ENCODE measurements around the gene DSE.

DSE gene

DNA sequence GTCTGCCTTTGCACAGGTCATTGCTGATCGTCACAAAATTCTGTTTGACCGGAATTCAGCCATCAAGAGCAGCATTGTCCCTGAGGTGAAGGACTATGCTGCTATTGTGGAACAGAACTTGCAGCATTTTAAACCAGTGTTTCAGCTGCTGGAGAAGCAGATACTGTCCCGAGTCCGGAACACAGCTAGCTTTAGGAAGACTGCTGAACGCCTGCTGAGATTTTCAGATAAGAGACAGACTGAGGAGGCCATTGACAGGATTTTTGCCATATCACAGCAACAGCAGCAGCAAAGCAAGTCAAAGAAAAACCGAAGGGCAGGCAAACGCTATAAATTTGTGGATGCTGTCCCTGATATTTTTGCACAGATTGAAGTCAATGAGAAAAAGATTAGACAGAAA lies 65.8 kb downstream of the DSE start:
- TF ChIP-seq, protein P1, sequence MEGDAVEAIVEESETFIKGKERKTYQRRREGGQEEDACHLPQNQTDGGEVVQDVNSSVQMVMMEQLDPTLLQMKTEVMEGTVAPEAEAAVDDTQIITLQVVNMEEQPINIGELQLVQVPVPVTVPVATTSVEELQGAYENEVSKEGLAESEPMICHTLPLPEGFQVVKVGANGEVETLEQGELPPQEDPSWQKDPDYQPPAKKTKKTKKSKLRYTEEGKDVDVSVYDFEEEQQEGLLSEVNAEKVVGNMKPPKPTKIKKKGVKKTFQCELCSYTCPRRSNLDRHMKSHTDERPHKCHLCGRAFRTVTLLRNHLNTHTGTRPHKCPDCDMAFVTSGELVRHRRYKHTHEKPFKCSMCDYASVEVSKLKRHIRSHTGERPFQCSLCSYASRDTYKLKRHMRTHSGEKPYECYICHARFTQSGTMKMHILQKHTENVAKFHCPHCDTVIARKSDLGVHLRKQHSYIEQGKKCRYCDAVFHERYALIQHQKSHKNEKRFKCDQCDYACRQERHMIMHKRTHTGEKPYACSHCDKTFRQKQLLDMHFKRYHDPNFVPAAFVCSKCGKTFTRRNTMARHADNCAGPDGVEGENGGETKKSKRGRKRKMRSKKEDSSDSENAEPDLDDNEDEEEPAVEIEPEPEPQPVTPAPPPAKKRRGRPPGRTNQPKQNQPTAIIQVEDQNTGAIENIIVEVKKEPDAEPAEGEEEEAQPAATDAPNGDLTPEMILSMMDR (IDR thresholded peaks at IDR 0.05), result no peak

- TF ChIP-seq, protein P1 (IDR thresholded peaks at IDR 0.05), result no peak
Observed at GRCh38 chr6:116437656-116438055, 66.9 kb downstream of the DSE start.

- TF ChIP-seq, protein P1 (IDR thresholded peaks at IDR 0.05), result no peak
Observed at GRCh38 chr6:116438590-116439448, 68.1 kb downstream of the DSE start.

- TF ChIP-seq, protein P1 (IDR thresholded peaks at IDR 0.05), result no peak
Observed at GRCh38 chr6:116439522-116440051, 68.8 kb downstream of the DSE start.

GRCh38 chr6:116443105-116443504 lies 72.4 kb downstream of the DSE start:
- TF ChIP-seq, protein P1 (IDR thresholded peaks at IDR 0.05), result no peak

GRCh38 chr6:116444092-116444491 lies 73.3 kb downstream of the DSE start:
- TF ChIP-seq, protein P1 (IDR thresholded peaks at IDR 0.05), result peak; percentile 68

- TF ChIP-seq, protein P1 (IDR thresholded peaks at IDR 0.05), result no peak
Observed at GRCh38 chr6:116444575-116444974, 73.8 kb downstream of the DSE start.
